Endothelial cell of umbilical vein (primary cell): ENCODE results near the gene UNC93B1. TPM values are rescaled to one million over a fixed set of nuclear protein-coding genes. Genes with fewer than 3 reads are reported as not detected.

Experiments used
- BruUV-seq: library from RNA; stranded (reverse); fragments of 400-500 nt; replicated peaks from 2 replicates; lab custom pipeline; 2021; lab: Mats Ljungman, UMichigan
- CTCF ChIA-PET: fragments of 300-600, 350-600 bp; sonication (Branson Sonifier 250); formaldehyde crosslinking; loops from one replicate; lab custom pipeline; 2021; ENCODE audit warnings: antibody characterized with exemption, inconsistent platforms; lab: Charles Lee
- POLR2A ChIA-PET: fragments of 300-600, 350-600 bp; sonication (Branson Sonifier 250); formaldehyde crosslinking; loops from one replicate; lab custom pipeline; 2021; ENCODE audit warnings: antibody characterized with exemption, inconsistent platforms; lab: Charles Lee
- DNase-seq: peaks from one replicate; pipeline ENCODE4 v3.0.0-alpha.2; 2011; ENCODE audit warnings: low read depth, low spot score
- FAIRE-seq: peaks from 2 replicates; lab custom pipeline; 2011; peaks lifted over from hg19 to GRCh38; lab: Jason Lieb, UNC
- H2AFZ ChIP-seq: 2 replicates; pipeline ENCODE4 v1.6.0; 2012; ENCODE audit warnings: low read depth, low read length, control low read depth, inconsistent platforms
- H3K27ac ChIP-seq: 2 replicates; pipeline ENCODE4 v1.5.1; 2011; ENCODE audit warnings: low read depth, mild to moderate bottlenecking, control low read depth, low read length, moderate library complexity; ENCODE audit not compliant: insufficient read depth
- H3K27me3 ChIP-seq, 2 experiments: 2 replicates each; pipeline versions ENCODE4 v1.6.0 to v1.6.1; 2011; ENCODE audit warnings: low read length in 2 of 2, mixed read lengths in 1 of 2; ENCODE audit not compliant: control insufficient read depth in 2 of 2, insufficient read depth in 2 of 2
- H3K36me3 ChIP-seq, 2 experiments: 2 replicates in 1 of 2; 3 replicates in 1 of 2; pipeline ENCODE4 v1.5.1; 2011; ENCODE audit warnings: low read length in 2 of 2, mild to moderate bottlenecking in 1 of 2, moderate library complexity in 1 of 2; ENCODE audit not compliant: control insufficient read depth in 2 of 2, insufficient read depth in 2 of 2; ENCODE audit errors: extremely low read depth in 1 of 2
- H3K4me1 ChIP-seq: 3 replicates; pipeline ENCODE4 v1.5.1; 2011; ENCODE audit warnings: mild to moderate bottlenecking, low read length; ENCODE audit not compliant: control insufficient read depth, insufficient read depth; ENCODE audit errors: extremely low read depth
- H3K4me2 ChIP-seq: 2 replicates; pipeline ENCODE4 v1.6.1; 2011; ENCODE audit warnings: low read length, control low read depth, mixed read lengths; ENCODE audit not compliant: insufficient read depth
- H3K4me3 ChIP-seq, 3 experiments: fragments of 200-600 bp in 1 of 3; sonication (generic), shearing (Covaris generic) in 1 of 3; replicated peaks in 1 of 3; 2 replicates each; pipeline ENCODE4 v1.5.1; 2011 to 2016; ENCODE audit warnings: control low read depth in 3 of 3, low read length in 3 of 3, mild to moderate bottlenecking in 2 of 3, inconsistent platforms in 1 of 3, low read depth in 1 of 3, moderate library complexity in 1 of 3; ENCODE audit not compliant: insufficient read depth in 1 of 3
- H3K79me2 ChIP-seq: 2 replicates; pipeline ENCODE4 v1.6.0; 2012; ENCODE audit warnings: low read length, inconsistent platforms; ENCODE audit not compliant: control insufficient read depth, insufficient read depth
- H3K9ac ChIP-seq: replicated peaks from 2 replicates; pipeline ENCODE3; 2011; ENCODE audit warnings: low read length, control low read depth; ENCODE audit not compliant: insufficient read depth; ENCODE audit errors: extremely low read depth
- H3K9me1 ChIP-seq: replicated peaks from 3 replicates; pipeline ENCODE4 v1.6.0; 2011; ENCODE audit warnings: mild to moderate bottlenecking, low read length; ENCODE audit not compliant: control insufficient read depth, insufficient read depth; ENCODE audit errors: extremely low read depth
- H3K9me3 ChIP-seq: replicated peaks from 2 replicates; pipeline ENCODE4 v1.5.1; 2012; ENCODE audit warnings: low read length, inconsistent platforms; ENCODE audit not compliant: control insufficient read depth, insufficient read depth
- H4K20me1 ChIP-seq: replicated peaks from 2 replicates; pipeline ENCODE3; 2011; ENCODE audit warnings: mild to moderate bottlenecking, low read length; ENCODE audit not compliant: control insufficient read depth, insufficient read depth; ENCODE audit errors: extremely low read depth
- CTCF ChIP-seq, 2 donors: IDR thresholded peaks; 1 replicate in 1 of 2; 2 replicates in 1 of 2; pipeline ENCODE4 v1.5.1; 2011; ENCODE audit warnings: low read length in 2 of 2, mild to moderate bottlenecking in 2 of 2, moderate library complexity in 2 of 2, control low read depth in 1 of 2, inconsistent platforms in 1 of 2, low read depth in 1 of 2; ENCODE audit not compliant: insufficient read depth in 1 of 2; ENCODE audit errors: extremely low read depth in 1 of 2
- EZH2 ChIP-seq: IDR thresholded peaks from 2 replicates; pipeline ENCODE4 v1.6.1; 2012; ENCODE audit warnings: borderline replicate concordance, low read depth, mild to moderate bottlenecking, moderate library complexity, low read length, inconsistent platforms; ENCODE audit not compliant: severe bottlenecking
- FOS ChIP-seq: IDR thresholded peaks from 2 replicates; pipeline ENCODE4 v1.6.1; 2011; ENCODE audit warnings: mild to moderate bottlenecking, low read length, moderate library complexity, borderline replicate concordance; ENCODE audit not compliant: insufficient read depth
- GATA2 ChIP-seq: IDR thresholded peaks from 2 replicates; pipeline ENCODE4 v1.7.0; 2011; ENCODE audit warnings: low read depth, mild to moderate bottlenecking, moderate library complexity, mixed read lengths, low read length; ENCODE audit not compliant: insufficient read length, insufficient read depth
- JUN ChIP-seq: IDR thresholded peaks from 2 replicates; pipeline ENCODE4 v1.6.1; 2011; ENCODE audit warnings: borderline replicate concordance, low read depth; ENCODE audit not compliant: insufficient read length, insufficient read depth
- MAX ChIP-seq: IDR thresholded peaks from 2 replicates; pipeline ENCODE4 v1.6.1; 2011; ENCODE audit not compliant: insufficient read depth, insufficient read length
- MYC ChIP-seq: IDR thresholded peaks from one replicate; pipeline ENCODE4 v1.6.1; 2011; ENCODE audit warnings: mild to moderate bottlenecking, low read depth, low read length
- POLR2A ChIP-seq: IDR thresholded peaks from 2 replicates; pipeline ENCODE4 v1.6.1; 2012; ENCODE audit warnings: low read depth, mild to moderate bottlenecking, control low read depth, low read length
- POLR2AphosphoS5 ChIP-seq: IDR thresholded peaks from 2 replicates; pipeline ENCODE4 v1.6.1; 2012; ENCODE audit warnings: low read depth, mild to moderate bottlenecking, control low read depth, low read length, moderate library complexity; ENCODE audit not compliant: insufficient read depth
- dilution Hi-C: fragments of 300-500 bp; cut with MboI; formaldehyde crosslinking; loops from one replicate; pipeline ENCODE4 v1.15.0; 2019; ENCODE audit warnings: low sequenced_read_pairs; ENCODE audit not compliant: extremely low pct_ligation_motif_present
- intact Hi-C: fragments of 100-400 bp; cut with micrococcal nuclease; formaldehyde crosslinking; loops from one replicate; pipeline ENCODE4 v1.10.0; 2022
- polyA plus RNA-seq, 4 experiments: library from polyadenylated mRNA; depleted of rRNA in 3 of 4; stranded (reverse) in 3 of 4; unstranded in 1 of 4; fragments of >200 nt; gene quantifications; 2 replicates each; pipeline versions ENCODE4 v1.2.1 to v1.2.3, GENCODE V29; 2011 to 2012; ENCODE audit warnings: missing spikeins in 1 of 4
- total RNA-seq: library from RNA; stranded (reverse); gene quantifications from 2 replicates; pipeline ENCODE4 v1.2.3, GENCODE V29; 2021

UNC93B1 gene
- total and polyA plus RNA-seq, 2 donors (not counting 3 experiments of a cell fraction or from before 2014, with no cell fraction given) = 10.6 to 18.9 TPM

GRCh38 chr11:68006606-68007166 lies 2.8 kb upstream of the UNC93B1 start:
- Histone ChIP-seq H3K9me3 (no peaks in the 10 kb centered on the region), H2AFZ (no peak overlapping the region), H3K4me3 (no peak overlapping the region), H4K20me1 (no peaks in the 10 kb centered on the region), H3K4me1 (peaks cover 7% of the 10 kb centered on the region), H3K27ac (no peak overlapping the region), H3K27me3 (no peaks in the 10 kb centered on the region), H3K36me3 (no peaks in the 10 kb centered on the region), H3K79me2 (no peaks in the 10 kb centered on the region), H3K4me2 (no peak overlapping the region), H3K9ac (no peak overlapping the region), H3K9me1 (no peaks in the 10 kb centered on the region)
- ChIA-PET POLR2A (no interaction called here), CTCF (interaction anchor here (1.3 kb wide), 1 partner anchor 51 kb away, joined by 5 read pairs; no protein-coding TSS in a partner anchor)
- intact Hi-C loops (no loop called here), dilution Hi-C loops (no loop called here)
- FAIRE-seq (no peak), DNase-seq (no peak)
- BruUV-seq = no TSS peak
- TF ChIP-seq GATA2 (no peak), MAX (no peak), FOS (no peak), EZH2 (no peak), POLR2A (no peak), CTCF (IDR thresholded peaks at IDR 0.05; ENCODE audit: extremely low read depth in 1 of 2, insufficient read depth in 1 of 2, low read depth in 1 of 2, low read length in 2 of 2) (no peak), MYC (no peak), POLR2AphosphoS5 (no peak), JUN (no peak)
